Immature natural killer cell (primary cell): Measurements from ENCODE around the gene ACYP2. TPM values are rescaled to one million over a fixed set of nuclear protein-coding genes. Genes with fewer than 3 reads are reported as not detected.
A peak's percentile ranks its signal among the peaks of the same experiment; 100 is the strongest.
"Not testable (repeated sequence)": the region's sequence is repeated elsewhere in the genome, so short reads cannot be mapped to it uniquely, and the experiment has no call there.

ENCODE experiments used
- DNase-seq, 3 donors: peaks; one replicate each; pipeline ENCODE4 v3.0.0; 2022; ENCODE audit warnings: mixed read lengths in 1 of 3
- H3K27ac Mint-ChIP-seq, 6 donors: one replicate each; pipeline ENCODE4 v1.8.0; 2020; ENCODE audit warnings: mixed read lengths in 6 of 6, mild to moderate bottlenecking in 5 of 6, inconsistent platforms in 4 of 6, moderate library complexity in 3 of 6
- H3K27me3 Mint-ChIP-seq, 3 donors: one replicate each; pipeline ENCODE4 v1.8.0; 2020 to 2021; ENCODE audit warnings: low read depth in 3 of 3, mild to moderate bottlenecking in 3 of 3, mixed read lengths in 3 of 3, moderate library complexity in 3 of 3, inconsistent platforms in 1 of 3
- H3K36me3 Mint-ChIP-seq, 3 donors: one replicate each; pipeline ENCODE4 v1.8.0; 2020; ENCODE audit warnings: mixed read lengths in 3 of 3, inconsistent platforms in 2 of 3, mild to moderate bottlenecking in 2 of 3
- H3K4me1 Mint-ChIP-seq, 2 donors: one replicate each; pipeline ENCODE4 v1.8.0; 2020; ENCODE audit warnings: inconsistent platforms in 2 of 2, mild to moderate bottlenecking in 2 of 2, mixed read lengths in 2 of 2, moderate library complexity in 1 of 2
- H3K4me3 Mint-ChIP-seq, 5 donors: one replicate each; pipeline ENCODE4 v1.8.0; 2020; ENCODE audit warnings: mild to moderate bottlenecking in 5 of 5, mixed read lengths in 5 of 5, inconsistent platforms in 3 of 5, moderate library complexity in 3 of 5
- H3K9me3 Mint-ChIP-seq, 6 donors: one replicate each; pipeline ENCODE4 v1.8.0; 2020; ENCODE audit warnings: mild to moderate bottlenecking in 6 of 6, mixed read lengths in 6 of 6, inconsistent platforms in 4 of 6, moderate library complexity in 3 of 6
- polyA plus RNA-seq, 3 donors: library from polyadenylated mRNA; unstranded; fragments of 300-500 nt; fragmentation: Illumina TruSeq; gene quantifications; one replicate each; pipeline ENCODE4 v1.2.3, GENCODE V29; 2021

ACYP2 gene
- polyA plus RNA-seq, 3 donors from 2014 or later: 18.8 to 20.0 (median 19.6) TPM

DNA sequence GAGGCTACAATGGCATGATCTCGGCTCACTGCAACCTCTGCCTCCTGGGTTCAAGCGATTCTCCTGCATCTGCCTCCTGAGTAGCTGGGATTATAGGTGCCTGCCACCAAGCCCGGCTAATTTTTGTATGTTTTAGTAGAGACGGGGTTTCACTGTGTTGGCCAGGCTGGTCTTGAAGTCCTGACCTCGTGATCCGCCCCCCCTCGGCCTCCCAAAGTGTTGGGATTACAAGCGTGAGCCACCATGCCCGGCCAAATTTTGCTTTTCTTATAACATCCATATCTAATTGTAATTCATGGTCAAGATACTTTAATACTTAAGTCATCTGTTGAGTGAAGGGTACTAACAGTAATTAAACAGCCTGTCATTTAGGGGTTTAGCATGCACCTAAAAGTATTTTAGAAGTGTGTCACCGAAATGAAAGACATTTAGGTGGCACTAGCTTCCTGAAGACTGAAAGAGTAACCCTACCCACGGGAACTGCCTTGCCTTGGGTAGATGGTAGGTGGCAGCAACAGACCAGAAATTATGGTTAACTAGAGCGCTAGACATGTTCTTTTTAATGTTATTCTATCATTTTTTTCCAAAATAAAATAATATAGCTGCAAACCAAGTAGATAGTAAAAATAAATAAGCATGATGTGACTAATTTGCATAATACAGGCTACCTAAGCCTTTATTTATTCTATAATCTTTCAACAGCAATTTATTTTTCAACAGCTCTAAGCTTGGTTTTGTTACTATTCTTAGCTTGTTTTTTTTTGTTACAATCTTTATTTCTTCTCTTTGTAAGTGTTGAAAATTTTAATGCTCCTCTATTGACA lies 8.6 kb upstream of the ACYP2 start:
- Mint-ChIP-seq H3K36me3 (no peaks in the 10 kb centered on the region), H3K27ac (no peak overlapping the region), H3K4me3 (no peak overlapping the region)

DNA sequence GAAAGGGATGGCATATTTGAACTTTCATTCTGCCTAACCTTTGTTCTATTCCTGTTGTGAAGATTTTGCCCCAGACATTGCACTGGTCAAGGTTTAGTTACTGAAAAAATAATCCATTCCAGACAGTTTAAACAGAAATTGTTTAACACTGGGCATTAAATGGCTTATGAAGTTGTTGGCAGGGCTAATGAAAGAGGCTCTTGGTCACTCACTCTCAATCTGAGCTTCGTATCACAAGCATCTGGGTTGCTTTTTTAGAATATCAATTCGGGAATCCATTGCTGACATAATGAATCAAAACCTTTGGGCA lies 8.0 kb upstream of the ACYP2 start:
- peaks cover 0 to 2% (median 0%) of the 10 kb centered on the region in 3 donors for H3K27me3 Mint-ChIP-seq
- H3K36me3 Mint-ChIP-seq: no peaks in the 10 kb centered on the region
- no peaks in the 10 kb centered on the region for H3K9me3 Mint-ChIP-seq

More for the DNA sequence above, 8.6 kb upstream of the ACYP2 start:
- Mint-ChIP-seq H3K9me3 (no peaks in the 10 kb centered on the region), H3K27me3 (peaks cover 0 to 2% (median 0%) of the 10 kb centered on the region in 3 donors), H3K4me1 (peaks cover 6 to 8% of the 10 kb centered on the region in 2 donors)
- peak; percentile 26 to 43 (median 30) for DNase-seq

DNA sequence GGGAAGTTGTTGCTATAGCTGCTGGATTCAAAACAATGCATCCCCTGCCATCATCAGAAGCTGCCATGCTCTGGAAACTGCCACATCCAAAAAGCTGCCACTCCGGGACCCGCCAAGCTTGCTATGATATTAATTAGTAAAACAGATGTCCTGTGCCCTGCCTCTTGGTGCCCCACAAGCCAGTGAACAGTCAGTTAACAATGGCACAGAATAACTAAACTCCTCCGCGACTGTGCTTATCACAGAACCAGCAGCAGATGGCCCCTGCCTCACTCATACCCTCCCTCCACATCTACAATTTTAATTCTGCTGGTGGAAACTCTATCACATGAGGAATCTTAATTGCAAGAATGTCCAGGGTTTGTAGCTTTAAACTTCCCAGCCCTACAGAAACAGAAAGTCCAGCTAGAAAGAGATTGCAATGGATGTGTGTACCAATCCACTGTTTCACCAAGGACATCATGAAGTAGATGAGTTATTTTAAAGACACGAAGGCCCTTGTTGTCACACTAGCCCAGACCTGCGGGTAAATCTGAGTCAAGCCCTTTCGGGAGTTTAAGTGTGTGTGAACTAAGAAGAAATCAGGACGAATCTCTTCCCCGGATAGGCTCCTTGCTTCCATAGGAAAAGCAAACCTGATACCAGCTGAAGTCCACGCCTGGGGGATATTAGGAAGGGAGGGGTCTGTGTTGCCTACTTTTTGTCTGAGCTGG lies 7.4 kb upstream of the ACYP2 start:
- Mint-ChIP-seq H3K4me3 (no peak overlapping the region), H3K9me3 (no peaks in the 10 kb centered on the region), H3K4me1 (peaks cover 6 to 8% of the 10 kb centered on the region in 2 donors), H3K27ac (no peak overlapping the region), H3K27me3 (peaks cover 0 to 2% (median 0%) of the 10 kb centered on the region in 3 donors), H3K36me3 (no peaks in the 10 kb centered on the region)
- no peak for DNase-seq

More for the DNA sequence above, 8.0 kb upstream of the ACYP2 start:
- Mint-ChIP-seq H3K27ac (no peak overlapping the region), H3K4me3 (no peak overlapping the region), H3K4me1 (peaks cover 6 to 8% of the 10 kb centered on the region in 2 donors)
- DNase-seq: no peak

DNA sequence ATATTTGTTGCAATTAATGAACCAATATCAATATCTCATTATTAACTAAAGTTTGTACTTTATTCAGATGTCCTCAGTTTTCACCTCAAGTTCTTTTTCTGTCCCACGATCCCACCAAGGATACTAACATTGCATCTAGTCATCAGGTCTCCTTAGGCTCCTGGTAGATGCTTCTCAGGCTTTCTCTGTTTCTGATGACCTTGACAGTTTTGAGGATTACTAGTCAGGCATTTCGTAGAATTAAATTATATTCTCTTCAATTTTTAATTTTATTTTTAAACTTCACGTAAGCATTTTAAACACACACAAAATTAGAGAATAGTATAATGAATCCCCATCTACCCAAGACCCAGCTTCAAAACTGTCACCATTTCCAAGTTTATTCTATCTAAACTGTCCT lies 5.6 kb upstream of the ACYP2 start:
- Mint-ChIP-seq H3K9me3 (no peaks in the 10 kb centered on the region), H3K27ac (no peak overlapping the region), H3K27me3 (peaks cover 0 to 5% (median 3%) of the 10 kb centered on the region in 3 donors), H3K36me3 (peaks cover 0 to 7% (median 0%) of the 10 kb centered on the region in 3 donors), H3K4me1 (peaks cover 10 to 12% of the 10 kb centered on the region in 2 donors), H3K4me3 (no peak overlapping the region)
- DNase-seq: no peak

DNA sequence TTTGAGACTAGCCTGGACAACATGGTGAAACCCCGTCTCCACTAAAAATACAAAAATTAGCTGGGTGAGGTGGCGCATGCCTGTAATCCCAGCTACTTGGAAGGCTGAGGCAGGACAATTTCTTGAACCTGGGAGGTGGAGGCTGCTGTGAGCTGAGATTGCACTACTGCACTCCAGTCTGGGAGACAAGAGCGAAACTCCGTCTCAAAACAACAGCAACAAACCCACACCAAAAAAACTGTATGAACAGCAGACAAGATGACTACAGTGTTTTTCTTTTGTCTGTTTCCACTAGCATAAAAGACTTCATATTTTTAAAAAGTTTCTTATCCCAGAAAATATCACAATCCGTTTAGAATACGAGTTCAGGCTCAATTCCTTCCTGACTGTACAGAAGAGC lies 936 bp upstream of the ACYP2 start:
- peaks cover 21 to 30% of the 10 kb centered on the region in 2 donors for H3K4me1 Mint-ChIP-seq
- not testable (repeated sequence) for DNase-seq, H3K9me3 Mint-ChIP-seq
- H3K27me3 Mint-ChIP-seq: peaks cover 6 to 12% (median 10%) of the 10 kb centered on the region in 3 donors
- H3K36me3 Mint-ChIP-seq: peaks cover 0 to 17% (median 15%) of the 10 kb centered on the region in 3 donors
- peak overlapping the region; percentile 99 for H3K27ac Mint-ChIP-seq
- H3K4me3 Mint-ChIP-seq: peak overlapping the region; percentile 91 to 99 (median 98)

DNA sequence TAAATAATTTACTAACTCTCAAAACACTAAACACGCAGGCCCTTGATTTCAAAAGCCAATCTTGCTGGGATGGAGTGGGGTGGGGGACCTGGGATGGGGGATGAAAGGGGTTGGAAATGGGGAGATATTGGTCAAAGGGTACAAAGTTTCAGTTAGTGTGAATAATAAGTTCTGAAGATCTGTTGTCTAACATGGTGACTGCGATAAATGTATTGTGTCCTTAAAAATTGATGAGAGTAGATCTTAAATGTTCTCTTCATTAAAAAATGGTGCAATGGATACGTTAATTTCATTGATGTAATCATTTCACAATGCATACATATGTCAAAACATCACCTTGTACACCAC lies 505 bp upstream of the ACYP2 start:
- peak overlapping the region; percentile 91 to 99 (median 98) for H3K4me3 Mint-ChIP-seq
- no peak for DNase-seq

DNA sequence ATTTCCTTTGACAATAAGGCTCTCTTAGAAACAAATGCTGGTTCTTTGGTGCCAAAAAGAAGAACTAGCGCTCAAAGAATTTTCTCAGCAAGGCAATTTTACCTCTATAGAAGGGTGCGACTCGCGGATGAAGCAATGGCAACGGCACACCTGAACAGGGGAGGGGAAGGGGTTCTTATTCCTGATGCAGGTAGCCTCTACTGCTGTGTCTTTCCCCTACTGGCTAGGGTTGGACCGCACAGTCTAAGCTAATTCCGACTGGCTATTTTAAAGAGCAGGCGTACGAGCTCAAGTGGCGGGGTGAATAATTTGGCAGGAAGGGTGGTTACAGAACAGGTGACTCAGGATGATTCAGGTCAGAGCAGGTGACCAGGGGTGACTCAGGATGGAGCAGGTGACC lies 1.2 kb downstream of the ACYP2 start:
- H3K9me3 Mint-ChIP-seq, DNase-seq: not testable (repeated sequence)
- peaks cover under 1 to 25% (median 23%) of the 10 kb centered on the region in 3 donors for H3K36me3 Mint-ChIP-seq
- peak overlapping the region; percentile 26 to 99 (median 86) for H3K27ac Mint-ChIP-seq
- H3K27me3 Mint-ChIP-seq: peaks cover 6 to 12% (median 12%) of the 10 kb centered on the region in 3 donors
- peaks cover 21 to 30% of the 10 kb centered on the region in 2 donors for H3K4me1 Mint-ChIP-seq
- peak overlapping the region; percentile 65 to 99 (median 96) for H3K4me3 Mint-ChIP-seq

More for the DNA sequence above, 505 bp upstream of the ACYP2 start:
- Mint-ChIP-seq H3K4me1 (peaks cover 21 to 30% of the 10 kb centered on the region in 2 donors), H3K9me3 (no peaks in the 10 kb centered on the region), H3K27me3 (peaks cover 6 to 12% (median 11%) of the 10 kb centered on the region in 3 donors), H3K36me3 (peaks cover 0 to 18% (median 15%) of the 10 kb centered on the region in 3 donors), H3K27ac (peak overlapping the region; percentile 99)

DNA sequence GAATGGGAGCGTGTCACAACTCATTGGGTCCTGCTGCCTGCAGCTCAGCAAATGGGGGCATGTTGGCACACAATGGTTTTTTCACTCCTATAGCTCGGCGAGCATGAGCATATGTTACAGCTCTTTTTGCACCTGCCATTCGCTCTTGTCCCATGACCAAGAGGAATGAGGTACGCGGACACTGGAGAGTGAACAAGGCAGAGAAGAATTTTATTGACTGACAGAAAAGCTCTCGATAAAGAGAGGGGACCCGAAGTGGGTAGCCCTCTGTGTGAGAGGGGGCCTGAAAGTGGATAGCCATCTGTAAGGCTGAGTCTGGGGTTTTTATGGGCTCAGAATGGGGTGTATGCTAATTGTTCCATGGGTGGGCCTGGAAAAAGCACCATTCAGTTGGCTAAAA lies 5.5 kb downstream of the ACYP2 start:
- no peak overlapping the region for H3K4me3 Mint-ChIP-seq
- DNase-seq: no peak
- peaks cover 4 to 26% (median 21%) of the 10 kb centered on the region in 3 donors for H3K36me3 Mint-ChIP-seq
- H3K27ac Mint-ChIP-seq: no peak overlapping the region
- H3K4me1 Mint-ChIP-seq: peaks cover 4 to 10% of the 10 kb centered on the region in 2 donors
- peaks cover 0 to 3% (median under 1%) of the 10 kb centered on the region in 3 donors for H3K27me3 Mint-ChIP-seq
- H3K9me3 Mint-ChIP-seq: no peaks in the 10 kb centered on the region

DNA sequence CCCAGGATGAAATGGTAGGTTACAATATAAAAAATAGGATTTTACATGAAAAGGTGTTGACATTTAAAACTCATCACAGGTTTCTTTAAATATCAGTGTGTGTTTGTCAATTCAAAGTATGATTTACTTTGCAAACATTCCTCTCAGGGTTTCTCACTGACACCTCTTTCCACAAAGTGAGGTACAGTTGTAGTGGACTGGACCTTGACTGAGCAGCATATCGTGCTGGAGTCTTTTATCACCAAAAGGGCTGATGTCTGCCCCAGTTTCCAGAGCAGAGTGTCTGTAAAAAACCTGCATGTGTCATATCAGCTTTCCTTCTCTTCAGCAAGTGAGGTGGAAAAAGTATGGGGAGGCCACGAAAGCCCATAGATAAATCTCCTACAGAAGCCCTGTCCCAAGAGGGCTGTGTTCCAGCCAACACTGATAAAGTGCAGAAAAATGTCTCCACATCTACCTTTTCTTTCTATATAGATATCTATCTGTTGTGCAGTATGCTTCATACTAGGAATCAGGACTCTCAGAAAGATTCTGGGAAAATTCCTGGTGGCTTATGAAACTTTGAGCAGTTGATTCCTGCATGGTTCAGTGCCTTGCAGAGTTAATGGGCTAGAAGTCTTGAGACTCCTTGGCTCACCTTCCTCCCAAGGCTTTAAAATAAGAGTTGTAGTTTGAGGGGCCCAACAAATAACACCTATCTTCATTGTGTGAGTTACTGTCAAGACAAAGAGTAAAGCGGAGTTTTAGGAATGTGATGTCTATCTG lies 6.9 kb downstream of the ACYP2 start:
- peaks cover 4 to 20% (median 19%) of the 10 kb centered on the region in 3 donors for H3K36me3 Mint-ChIP-seq
- H3K9me3 Mint-ChIP-seq: no peaks in the 10 kb centered on the region
- H3K27ac Mint-ChIP-seq: no peak overlapping the region
- H3K4me1 Mint-ChIP-seq: no peaks in the 10 kb centered on the region
- DNase-seq: no peak
- H3K4me3 Mint-ChIP-seq: no peak overlapping the region
- peaks cover 0 to 2% (median 0%) of the 10 kb centered on the region in 3 donors for H3K27me3 Mint-ChIP-seq

DNA sequence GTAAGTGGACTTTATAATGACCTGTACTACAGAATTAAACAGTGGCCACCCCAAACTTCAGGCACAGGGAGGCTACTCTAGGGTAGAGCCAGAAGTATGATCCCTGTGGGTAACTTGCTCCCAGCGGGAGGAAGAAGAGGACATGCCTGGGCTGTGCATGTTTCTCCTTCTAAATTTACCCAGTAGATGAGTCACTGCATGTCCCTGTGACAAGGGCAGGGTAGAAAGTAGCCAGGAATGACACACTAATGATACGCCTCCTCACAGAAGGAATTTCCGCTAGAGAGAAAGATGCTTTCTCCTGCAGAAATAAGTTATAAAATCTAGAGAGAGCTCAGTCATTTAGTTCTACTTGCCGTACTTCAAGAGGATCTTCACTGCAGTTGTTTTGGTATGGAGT lies 7.5 kb downstream of the ACYP2 start:
- Mint-ChIP-seq H3K27ac (no peak overlapping the region), H3K4me3 (no peak overlapping the region), H3K9me3 (no peaks in the 10 kb centered on the region), H3K4me1 (no peaks in the 10 kb centered on the region), H3K27me3 (peaks cover 0 to 2% (median 0%) of the 10 kb centered on the region in 3 donors), H3K36me3 (peaks cover 4 to 18% (median 17%) of the 10 kb centered on the region in 3 donors)
- no peak for DNase-seq

DNA sequence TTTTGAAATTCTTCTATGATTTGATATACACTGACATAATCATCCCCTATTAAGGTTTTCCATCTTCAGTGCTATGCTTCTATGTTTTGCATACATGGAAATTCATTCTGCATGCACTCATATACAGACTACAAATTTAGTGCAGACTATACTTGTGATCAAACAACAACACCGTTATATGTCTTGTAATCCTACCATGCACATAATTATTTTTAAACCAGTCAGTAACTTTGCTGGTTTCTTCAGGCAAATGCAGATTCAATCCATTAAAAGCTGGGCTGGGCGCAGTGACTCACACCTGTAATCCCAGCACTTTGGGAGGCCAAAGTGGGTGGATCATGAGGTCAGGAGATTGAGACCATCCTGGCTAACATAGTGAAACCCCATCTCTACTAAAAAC lies 11.8 kb downstream of the ACYP2 start:
- H3K9me3 Mint-ChIP-seq, H3K27ac Mint-ChIP-seq, DNase-seq, H3K27me3 Mint-ChIP-seq, H3K36me3 Mint-ChIP-seq, H3K4me3 Mint-ChIP-seq, H3K4me1 Mint-ChIP-seq: not testable (repeated sequence)

DNA sequence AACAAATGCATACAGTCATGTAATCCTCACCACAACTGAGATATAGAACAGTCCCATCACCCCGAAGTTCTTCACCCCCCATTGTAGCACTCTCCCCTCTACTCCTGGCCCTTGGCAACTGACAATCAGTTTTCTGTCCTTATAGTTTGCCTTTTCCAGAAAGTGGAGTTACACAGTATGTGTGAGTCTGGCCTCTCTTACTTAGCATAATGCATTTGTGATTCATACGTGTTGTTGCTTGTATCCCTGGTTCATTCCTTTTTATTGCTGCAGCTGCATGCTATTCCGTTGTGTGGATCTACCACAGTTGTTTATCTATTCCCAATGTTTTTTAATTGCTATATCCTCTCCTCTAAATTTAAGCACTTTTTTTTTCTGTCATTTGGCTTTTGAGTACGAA lies 17.6 kb downstream of the ACYP2 start:
- Mint-ChIP-seq H3K36me3 (peaks cover 8 to 16% (median 9%) of the 10 kb centered on the region in 3 donors), H3K4me3 (no peak overlapping the region), H3K4me1 (no peaks in the 10 kb centered on the region), H3K27me3 (peaks cover 0 to 2% (median 0%) of the 10 kb centered on the region in 3 donors), H3K27ac (no peak overlapping the region), H3K9me3 (peaks cover 0 to 1% (median 0%) of the 10 kb centered on the region in 6 donors)
- no peak for DNase-seq

DNA sequence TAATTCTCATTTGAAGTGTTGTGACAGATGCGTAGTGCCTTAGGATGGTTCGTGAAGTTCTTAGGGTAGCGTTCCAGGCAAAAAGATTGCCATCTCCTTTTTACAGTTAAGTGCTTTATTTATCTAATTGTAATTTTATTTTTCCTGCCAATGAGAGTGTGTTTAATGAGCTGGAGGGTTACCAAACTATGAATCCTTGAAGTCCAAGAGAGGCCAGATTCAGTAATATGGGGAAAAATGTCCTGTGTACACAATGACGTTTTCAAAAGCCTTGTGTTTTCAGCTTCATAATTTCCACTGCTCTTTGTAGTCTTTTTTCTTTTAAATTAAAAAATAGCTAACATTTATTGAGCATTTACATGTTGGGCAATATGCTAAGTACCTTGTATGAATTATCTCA lies 23.8 kb downstream of the ACYP2 start:
- Mint-ChIP-seq H3K27me3 (no peaks in the 10 kb centered on the region), H3K9me3 (peaks cover 0 to 1% (median 0%) of the 10 kb centered on the region in 6 donors), H3K27ac (no peak overlapping the region), H3K36me3 (peaks cover 15 to 30% (median 18%) of the 10 kb centered on the region in 3 donors), H3K4me3 (no peak overlapping the region), H3K4me1 (no peaks in the 10 kb centered on the region)
- no peak for DNase-seq
